Measurements from ENCODE around the gene GINS1. TPM values are rescaled to one million over a fixed set of nuclear protein-coding genes. Genes with fewer than 3 reads are reported as not detected.

GINS1 gene
- total and polyA plus RNA-seq, 2 of the 8 experiments (the other 6 are each of a cell fraction or from before 2014, with no cell fraction given), result 44.7 to 68.4 TPM

DNA sequence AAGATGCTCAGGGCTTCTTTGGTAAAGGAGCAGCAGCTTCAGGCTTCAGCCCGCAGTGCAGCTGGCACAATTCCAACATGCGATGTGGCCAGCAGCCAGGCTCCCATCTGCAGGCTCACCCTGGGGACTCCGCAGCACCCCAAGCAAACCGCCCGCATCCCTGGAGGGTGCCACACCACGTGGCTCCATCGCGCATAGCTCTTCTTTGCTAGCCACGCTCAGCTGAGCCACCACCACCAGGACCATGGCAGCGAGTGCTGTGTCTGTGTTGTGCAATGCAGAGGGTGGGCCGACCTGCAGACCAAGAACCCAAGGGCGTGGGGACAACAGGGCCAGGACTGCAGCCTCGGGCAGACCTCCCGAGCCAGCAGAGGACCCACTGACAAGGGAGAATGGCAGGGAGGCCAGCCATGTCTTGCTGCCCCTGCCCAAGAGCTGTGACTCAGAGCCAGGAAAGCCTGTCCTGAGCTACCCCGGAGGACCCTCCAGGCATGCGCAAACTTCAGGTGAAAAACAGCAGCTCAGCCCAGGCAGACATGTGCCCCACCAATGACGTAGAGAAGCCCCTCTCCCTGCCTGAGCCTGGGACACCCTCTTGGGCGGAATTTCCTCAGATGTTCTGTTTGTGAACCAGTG is 87.8 kb downstream of the GINS1 start:
- Histone ChIP-seq H2BK20ac (ENCODE audit: low read length) (no peak overlapping the region), H3K4ac (replicated peaks; ENCODE audit: insufficient read length, low read depth, low read length) (no peak overlapping the region), H3K27ac (ENCODE audit: low read depth, low read length) (no peak overlapping the region), H2AK5ac (ENCODE audit: low read depth, low read length) (no peak overlapping the region), H3K79me2 (ENCODE audit: control insufficient read depth in 1 of 2, insufficient read depth in 2 of 2, low read length in 2 of 2) (no peaks in the 10 kb centered on the region), H3K4me2 (ENCODE audit: insufficient read depth in 1 of 2, low read depth in 2 of 2, low read length in 2 of 2) (no peak overlapping the region), H3K79me1 (ENCODE audit: low read depth, low read length) (no peaks in the 10 kb centered on the region), H2BK12ac (ENCODE audit: low read depth, low read length) (no peak overlapping the region), H4K91ac (replicated peaks; ENCODE audit: insufficient read length, low read length) (no peak overlapping the region), H3K36me3 (ENCODE audit: control insufficient read depth in 2 of 4, insufficient read depth in 4 of 4, low read length in 3 of 4) (no peaks in the 10 kb centered on the region; a peak in 1 of 8 replicates), H4K20me1 (replicated peaks in 1 of 2; ENCODE audit: control insufficient read depth in 1 of 2, insufficient read depth in 2 of 2, low read length in 2 of 2) (peaks cover 0 to 3% of the 10 kb centered on the region in 2 experiments), H4K5ac (ENCODE audit: insufficient read length, low read depth, low read length) (no peak overlapping the region), H2BK120ac (replicated peaks; ENCODE audit: low read depth, low read length) (no peak overlapping the region), H2AFZ (ENCODE audit: low read length) (no peak overlapping the region), H3K18ac (ENCODE audit: extremely low read depth, low read length) (no peak overlapping the region), H3K4me1 (replicated peaks in 1 of 4; ENCODE audit: control insufficient read depth in 3 of 4, insufficient read depth in 4 of 4, low read length in 3 of 4) (peaks cover 0 to 6% (median 4%) of the 10 kb centered on the region in 4 experiments; a peak in 3 of 7 replicates), H3K23me2 (ENCODE audit: low read depth, low read length) (no peaks in the 10 kb centered on the region), H4K8ac (ENCODE audit: extremely low read depth, insufficient read depth, low read length) (no peak overlapping the region), H3K23ac (ENCODE audit: insufficient read length) (no peak overlapping the region), H3K14ac (ENCODE audit: insufficient read length) (no peak overlapping the region), H3K27me3 (replicated peaks in 1 of 4; ENCODE audit: control insufficient read depth in 3 of 4, extremely low read depth in 1 of 4, insufficient read depth in 3 of 4, low read length in 3 of 4) (no peaks in the 10 kb centered on the region), H3K9me3 (ENCODE audit: insufficient read depth in 2 of 2, low read depth in 1 of 2, low read length in 1 of 2) (no peaks in the 10 kb centered on the region), H2BK15ac (ENCODE audit: low read length) (no peak overlapping the region), H3K9ac (replicated peaks in 1 of 4; ENCODE audit: extremely low read depth in 1 of 4, low read depth in 3 of 4, low read length in 3 of 4) (no peak overlapping the region), H2BK5ac (ENCODE audit: low read depth, low read length) (no peak overlapping the region; the same call in 1 of the 2 replicates), H3K4me3 (ENCODE audit: extremely low read depth in 1 of 4, insufficient read depth in 2 of 4, low read depth in 3 of 4, low read length in 4 of 4) (no peak overlapping the region), H3K56ac (replicated peaks; ENCODE audit: insufficient read length, low read depth, low read length) (no peak overlapping the region)
- DNase-seq (ENCODE audit: low read depth in 1 of 2, low spot score in 2 of 2) (no peak), FAIRE-seq (no peak)
- CTCF ChIA-PET (ENCODE audit: partially characterized antibody), result interaction anchor here (1.1 to 2.1 kb wide), 3 partner anchors 25 to 79 kb away, joined by 3 to 10 read pairs (median 9); no protein-coding TSS in a partner anchor
- WGBS, 2 experiments (ENCODE audit: extremely low coverage in 1 of 2, insufficient coverage in 1 of 2, insufficient read length in 1 of 2, insufficient replicate concordance in 2 of 2, low coverage in 1 of 2, low lambda C conversion rate in 2 of 2, missing lambda C conversion rate in 1 of 2), result 92% methylated on average over 18 of the region's 18 CpGs; no CpG with 5 or more reads in 1 of the 2 experiments
- POLR2A ChIA-PET (ENCODE audit: partially characterized antibody), result interaction anchor here (0.7 kb wide), 1 partner anchor 10 kb away, joined by 3 read pairs; no protein-coding TSS in a partner anchor
- TF ChIP-seq SUZ12 (IDR thresholded peaks at IDR 0.05; ENCODE audit: low read length), result no peak
- no peak for TF ChIP-seq SRF (IDR thresholded peaks at IDR 0.05; ENCODE audit: low read depth, low read length)
- no peak for TF ChIP-seq RBBP5 (IDR thresholded peaks at IDR 0.05; ENCODE audit: borderline replicate concordance, low read depth, low read length)
- TF ChIP-seq EZH2 (IDR thresholded peaks at IDR 0.05; ENCODE audit: low read depth, low read length, severe bottlenecking), result no peak
- no peak for TF ChIP-seq FOSL1 (IDR thresholded peaks at IDR 0.05; ENCODE audit: insufficient read depth, low read depth, low read length)
- no peak for TF ChIP-seq CREB1 (IDR thresholded peaks at IDR 0.05)
- TF ChIP-seq, protein P1, sequence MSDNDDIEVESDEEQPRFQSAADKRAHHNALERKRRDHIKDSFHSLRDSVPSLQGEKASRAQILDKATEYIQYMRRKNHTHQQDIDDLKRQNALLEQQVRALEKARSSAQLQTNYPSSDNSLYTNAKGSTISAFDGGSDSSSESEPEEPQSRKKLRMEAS (IDR thresholded peaks at IDR 0.05), result no peak
- TF ChIP-seq BCL11A (IDR thresholded peaks at IDR 0.05; ENCODE audit: low read depth in 2 of 2, low read length in 2 of 2), result no peak
- TF ChIP-seq RAD21 (IDR thresholded peaks at IDR 0.05 in 1 of 2, conservative IDR thresholded peaks at IDR 0.05 in 1 of 2; ENCODE audit: low read depth in 2 of 2, low read length in 2 of 2), result no peak
- no peak for TF ChIP-seq RNF2 (IDR thresholded peaks at IDR 0.05; ENCODE audit: borderline replicate concordance, low read depth, low read length, missing control alignments, poor library complexity, severe bottlenecking)

Measured in H1 (cell line).